AG04449 (cell line): Measurements from ENCODE around the gene SLC5A9.
"Not testable (repeated sequence)": the region's sequence is repeated elsewhere in the genome, so short reads cannot be mapped to it uniquely, and the experiment has no call there.

Experiments used
- CTCF ChIA-PET: fragments of 350-600 bp; formaldehyde crosslinking; extraction: SDS; loops from one replicate; lab custom pipeline; 2021; ENCODE audit warnings: antibody characterized with exemption; lab: Yijun Ruan, JAX
- POLR2A ChIA-PET: fragments of 400-600, 350-600 bp; formaldehyde crosslinking; extraction: SDS; loops from one replicate; lab custom pipeline; 2020; ENCODE audit warnings: antibody characterized with exemption, inconsistent platforms; lab: Yijun Ruan, JAX
- DNase-seq: peaks from one replicate; pipeline ENCODE4 v3.0.0-alpha.2; 2010; ENCODE audit warnings: low read depth, low spot score
- H3K4me3 ChIP-seq: 2 replicates; pipeline ENCODE4 v1.5.1; 2011; ENCODE audit warnings: low read depth, mild to moderate bottlenecking, control low read depth, low read length
- CTCF ChIP-seq: IDR thresholded peaks from one replicate; pipeline ENCODE4 v1.5.1; 2011; ENCODE audit warnings: mild to moderate bottlenecking, moderate library complexity, low read length, control low read depth, inconsistent platforms; ENCODE audit not compliant: insufficient read depth; ENCODE audit errors: missing control alignments

SLC5A9 gene

GRCh38 chr1:48251821-48252220 lies 29.3 kb downstream of the SLC5A9 start:
- no peak for DNase-seq
- TF ChIP-seq CTCF, result no peak
- POLR2A ChIA-PET, result no interaction called here
- CTCF ChIA-PET, result no interaction called here
- no peak overlapping the region for H3K4me3 ChIP-seq

DNA sequence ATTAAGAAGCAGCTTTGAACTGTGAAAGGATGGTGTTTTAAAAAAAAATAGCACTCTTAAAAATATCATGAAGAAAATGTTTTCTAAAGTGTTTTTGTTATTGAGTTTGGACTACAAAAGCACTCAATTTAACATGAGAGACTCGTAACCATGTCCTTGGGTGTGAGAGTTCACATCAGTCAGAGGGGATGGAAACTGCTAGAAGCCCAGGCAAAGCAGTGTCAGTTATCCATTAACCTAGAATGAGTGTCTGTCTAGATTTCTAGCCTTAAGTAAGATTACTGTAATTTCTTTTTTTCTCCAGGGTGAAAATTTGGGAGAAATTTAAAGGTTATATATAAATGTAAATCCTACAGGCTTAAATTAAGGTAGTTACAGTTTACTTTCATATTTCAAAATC lies 31.7 kb downstream of the SLC5A9 start:
- no peak overlapping the region for H3K4me3 ChIP-seq
- no peak for TF ChIP-seq CTCF
- CTCF ChIA-PET, result no interaction called here
- POLR2A ChIA-PET, result no interaction called here
- no peak for DNase-seq

DNA sequence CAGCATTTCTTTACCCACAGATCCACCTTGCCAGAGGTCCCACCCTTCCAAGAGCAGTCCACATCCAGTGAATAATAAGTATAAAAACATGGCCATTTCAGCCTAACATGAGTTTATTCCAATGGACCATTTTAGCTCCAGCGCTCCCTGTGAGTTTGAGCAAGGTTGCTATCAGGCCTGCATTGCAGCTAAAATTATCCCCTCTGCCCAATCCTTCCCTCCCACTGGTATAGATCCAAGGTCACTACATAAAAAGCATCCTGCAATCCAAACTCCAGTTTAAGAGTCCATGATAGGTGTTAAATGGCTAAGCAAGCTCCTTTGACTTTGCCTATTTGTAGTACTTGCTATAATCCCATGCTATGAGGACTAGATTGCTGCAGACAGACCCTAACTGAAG lies 35.6 kb downstream of the SLC5A9 start:
- POLR2A ChIA-PET, result no interaction called here
- no peak overlapping the region for H3K4me3 ChIP-seq
- DNase-seq, result no peak
- no peak for TF ChIP-seq CTCF
- CTCF ChIA-PET, result no interaction called here

DNA sequence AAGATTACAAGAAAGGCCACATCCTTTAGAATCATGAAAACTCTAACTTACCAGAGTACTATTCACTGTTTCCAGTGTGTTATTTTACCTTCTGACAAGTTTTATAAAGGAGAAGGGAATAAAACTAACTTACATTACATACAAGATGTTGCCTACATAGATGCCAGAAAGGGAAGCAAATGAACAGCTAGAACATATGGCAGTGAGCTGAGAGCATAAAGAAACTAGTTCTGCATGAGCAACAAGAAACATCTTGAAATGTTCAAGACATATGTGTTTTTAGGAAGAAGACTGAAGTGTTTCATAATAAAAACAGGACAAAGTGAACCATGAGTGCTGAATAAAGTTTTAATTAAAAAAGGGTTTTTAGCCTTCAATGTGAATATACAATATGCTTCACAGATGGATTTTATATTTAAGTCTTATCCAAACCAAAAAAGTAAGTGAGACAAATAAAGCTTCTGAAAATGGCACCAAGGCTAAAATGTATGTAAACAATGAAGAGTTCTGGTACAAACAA lies 39.4 kb downstream of the SLC5A9 start:
- no peak overlapping the region for H3K4me3 ChIP-seq
- TF ChIP-seq CTCF, result no peak
- CTCF ChIA-PET, result no interaction called here
- POLR2A ChIA-PET, result no interaction called here
- no peak for DNase-seq

- POLR2A ChIA-PET, result no interaction called here
- TF ChIP-seq CTCF, result no peak
- H3K4me3 ChIP-seq, result no peak overlapping the region
- DNase-seq, result no peak
- CTCF ChIA-PET, result no interaction called here
These were observed 40.5 kb downstream of the SLC5A9 start for GRCh38 chr1:48263041-48263440.

- ChIA-PET CTCF (no interaction called here), POLR2A (no interaction called here)
- H3K4me3 ChIP-seq, result no peak overlapping the region
- TF ChIP-seq CTCF, result no peak
- no peak for DNase-seq
These were observed 44.1 kb downstream of the SLC5A9 start for GRCh38 chr1:48266576-48266975.

DNA sequence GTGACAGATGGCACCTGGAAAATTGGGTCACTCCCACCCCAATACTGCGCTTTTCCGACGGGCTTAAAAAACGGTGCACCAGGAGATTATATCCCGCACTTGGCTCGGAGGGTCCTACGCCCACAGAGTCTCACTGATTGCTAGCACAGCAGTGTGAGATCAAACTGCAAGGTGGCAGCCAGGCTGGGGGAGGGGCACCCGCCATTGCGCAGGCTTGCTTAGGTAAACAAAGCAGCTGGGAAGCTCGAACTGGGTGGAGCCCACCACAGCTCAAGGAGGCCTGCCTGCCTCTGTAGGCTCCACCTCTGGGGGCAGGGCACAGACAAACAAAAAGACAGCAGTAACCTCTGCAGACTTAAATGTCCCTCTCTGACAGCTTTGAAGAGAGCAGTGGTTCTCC lies 54.9 kb downstream of the SLC5A9 start:
- H3K4me3 ChIP-seq, POLR2A ChIA-PET, DNase-seq, CTCF ChIA-PET: not testable (repeated sequence)

GRCh38 chr1:48282329-48282728 lies 59.8 kb downstream of the SLC5A9 start:
- CTCF ChIA-PET, H3K4me3 ChIP-seq, POLR2A ChIA-PET, DNase-seq: not testable (repeated sequence)

- H3K4me3 ChIP-seq, CTCF ChIA-PET, DNase-seq, POLR2A ChIA-PET: not testable (repeated sequence)
These were observed 62.3 kb downstream of the SLC5A9 start for GRCh38 chr1:48284696-48285420.
